Heart left ventricle (tissue), 16 donors: Measurements from ENCODE around the gene SALL2. TPM values are rescaled to one million over a fixed set of nuclear protein-coding genes. Genes with fewer than 3 reads are reported as not detected.
"Not testable (repeated sequence)": the region's sequence is repeated elsewhere in the genome, so short reads cannot be mapped to it uniquely, and the experiment has no call there.

Source experiments
- ATAC-seq, 4 donors: fragments of 200-7000 bp; cut with Tn5 transposase; one replicate each; pipeline ENCODE4 v1.9.1; 2020 to 2022; ENCODE audit warnings: moderate library complexity in 4 of 4, mild to moderate bottlenecking in 3 of 4, moderate number of reproducible peaks in 1 of 4
- DNase-seq, 5 donors: peaks; one replicate each; pipeline ENCODE4 v3.0.0-alpha.2; 2020
- H3K27ac ChIP-seq, 12 donors: fragments of 200-600 bp; sonication (generic) in 4 of 12; one replicate each; pipeline versions ENCODE4 v1.5.0 to v1.8.0; 2016 to 2022; ENCODE audit warnings: mild to moderate bottlenecking in 2 of 12
- H3K27me3 ChIP-seq, 9 donors: fragments of 200-600 bp; sonication (generic) in 2 of 9; one replicate each; pipeline versions ENCODE4 v1.5.1 to v1.8.0; 2016 to 2022; ENCODE audit warnings: mild to moderate bottlenecking in 3 of 9
- H3K36me3 ChIP-seq, 9 donors: fragments of 200-600 bp; sonication (generic) in 2 of 9; one replicate each; pipeline versions ENCODE4 v1.5.0 to v1.8.0; 2018 to 2022; ENCODE audit warnings: mild to moderate bottlenecking in 2 of 9
- H3K4me1 ChIP-seq, 12 donors: fragments of 200-600 bp; sonication (generic) in 4 of 12; one replicate each; pipeline versions ENCODE4 v1.5.0 to v1.8.0; 2016 to 2022; ENCODE audit warnings: mild to moderate bottlenecking in 3 of 12
- H3K4me3 ChIP-seq, 12 donors: fragments of 200-600 bp; sonication (generic) in 4 of 12; one replicate each; pipeline versions ENCODE4 v1.5.0 to v1.8.0; 2017 to 2022; ENCODE audit warnings: mild to moderate bottlenecking in 9 of 12, moderate library complexity in 4 of 12
- H3K9me3 ChIP-seq, 12 donors: fragments of 200-600 bp; sonication (generic) in 4 of 12; one replicate each; pipeline versions ENCODE4 v1.5.0 to v1.8.0; 2016 to 2022; ENCODE audit warnings: mild to moderate bottlenecking in 1 of 12
- POLR2A ChIP-seq, 2 donors: fragments of 450-650 bp; IDR thresholded peaks; one replicate each; pipeline ENCODE4 v1.6.1; 2017; ENCODE audit warnings: antibody characterized with exemption in 2 of 2, mild to moderate bottlenecking in 2 of 2, moderate library complexity in 2 of 2
- WGBS, 4 donors: extraction: QIAGEN DNeasy Blood & Tissue Kit in 2 of 4; methylation state at CpG; one replicate each; pipeline versions ENCODE4 v1.1.5 to v1.1.7; 2013 to 2018; 5-methylcytosine and 5-hydroxymethylcytosine counted together
- intact Hi-C, 10 donors: fragments of 100-400 bp; cut with DNase I; formaldehyde crosslinking; loops; one replicate each; pipeline versions ENCODE4 v1.11.1 to v1.14.2; 2022
- polyA plus RNA-seq, 2 donors: library from polyadenylated mRNA; stranded (reverse); fragments of 200-250 nt; gene quantifications; one replicate each; pipeline ENCODE4 v1.2.3, GENCODE V29; 2013
- total RNA-seq, 9 donors: library from RNA; depleted of rRNA in 2 of 9; stranded (reverse); fragments of >200 nt in 2 of 9; fragmentation: NEBNext Ultra II Directional in 3 of 9; extraction: Animal tissue kit (Norgen Biotek cat#: 25700) in 3 of 9; gene quantifications; one replicate each; pipeline versions ENCODE4 v1.1.0 to v1.2.4, GENCODE V29; 2016 to 2023
- TF ChIP-seq, protein P1 (sequence below), 12 donors: fragments of 200-600 bp; sonication (generic) in 4 of 12; IDR thresholded peaks; one replicate each; pipeline versions ENCODE4 v1.5.0 to v1.8.0; 2018 to 2022; ENCODE audit warnings: antibody characterized with exemption in 12 of 12, mild to moderate bottlenecking in 5 of 12
- donor health status: ischemic (EF 13 %, LVEDD 7.1; RV severe dilation, severe dysfunction).
- donor health status: healthy with polysubstance abuse.
- donor health status: DM: no; HTN: yes; CAD: no.
- donor health status: DM: no; HTN: no; CAD: no.
- donor health status: ischemic (EF 25% LVEDD 6.9; RV normal size, moderate dysfunction).
- donor health status: ischemic (EF 25% LVEDD 5.7; RV mildly dilated, moderate dysfunction).
- donor health status: healthy.
- donor health status: DM: yes; HTN: yes; CAD: no.
- donor health status: ischemic (EF 35%, LVEDD 5.7; RV mildly dilated, moderate dysfunction).
- donor health status: nonischemic (EF 11% LVEDD 7.7; RV severe dilation, severe dysfunction).
- donor health status: DM: yes; HTN: yes; CAD: no.
- donor health status: PGD.
- donor health status: ischemic (EF 29% LVEDD 5.4; RV normal size, mild dysfunction).
- donor health status: nonischemic (EF 23%, LVEDD 6.1; RV moderate dilation, normal function).

The SALL2 gene
- total and polyA plus RNA-seq, 11 donors, result 1.4 to 9.4 (median 3.9) TPM

GRCh38 chr14:21557084-21557901 is 31.1 kb upstream of the SALL2 start:
- peak in 4 of 5 donors; percentile 50 to 71 (median 62) for DNase-seq
- no peak for TF ChIP-seq POLR2A (IDR thresholded peaks at IDR 0.05)
- TF ChIP-seq, protein P1, sequence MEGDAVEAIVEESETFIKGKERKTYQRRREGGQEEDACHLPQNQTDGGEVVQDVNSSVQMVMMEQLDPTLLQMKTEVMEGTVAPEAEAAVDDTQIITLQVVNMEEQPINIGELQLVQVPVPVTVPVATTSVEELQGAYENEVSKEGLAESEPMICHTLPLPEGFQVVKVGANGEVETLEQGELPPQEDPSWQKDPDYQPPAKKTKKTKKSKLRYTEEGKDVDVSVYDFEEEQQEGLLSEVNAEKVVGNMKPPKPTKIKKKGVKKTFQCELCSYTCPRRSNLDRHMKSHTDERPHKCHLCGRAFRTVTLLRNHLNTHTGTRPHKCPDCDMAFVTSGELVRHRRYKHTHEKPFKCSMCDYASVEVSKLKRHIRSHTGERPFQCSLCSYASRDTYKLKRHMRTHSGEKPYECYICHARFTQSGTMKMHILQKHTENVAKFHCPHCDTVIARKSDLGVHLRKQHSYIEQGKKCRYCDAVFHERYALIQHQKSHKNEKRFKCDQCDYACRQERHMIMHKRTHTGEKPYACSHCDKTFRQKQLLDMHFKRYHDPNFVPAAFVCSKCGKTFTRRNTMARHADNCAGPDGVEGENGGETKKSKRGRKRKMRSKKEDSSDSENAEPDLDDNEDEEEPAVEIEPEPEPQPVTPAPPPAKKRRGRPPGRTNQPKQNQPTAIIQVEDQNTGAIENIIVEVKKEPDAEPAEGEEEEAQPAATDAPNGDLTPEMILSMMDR (IDR thresholded peaks at IDR 0.05), result peak; percentile 60 to 83 (median 74)
- H3K4me3 ChIP-seq, result peak overlapping the region in 10 of 12 donors; percentile 23 to 50 (median 38)
- WGBS, 4 donors, result 13 to 17% (median 14%) methylated on average over 11 of the region's 11 CpGs
- ATAC-seq, result peak; percentile 65 to 87 (median 74)
- H3K4me1 ChIP-seq, result peaks cover 0 to 18% (median 0%) of the 10 kb centered on the region in 12 donors
- no peaks in the 10 kb centered on the region for H3K9me3 ChIP-seq
- peak overlapping the region in 7 of 12 donors; percentile 8 to 79 (median 30) for H3K27ac ChIP-seq
- H3K27me3 ChIP-seq, result no peaks in the 10 kb centered on the region
- H3K36me3 ChIP-seq, result no peaks in the 10 kb centered on the region
- intact Hi-C loops, result loop anchor here in 9 of 10 donors (1.0 to 10.0 kb wide), 11 partner anchors 45 to 120 kb away; partner anchors contain the start of genes CHD8 (in 4 of the 9), METTL3 (in 2 of the 9), RAB2B (in 1 of the 9) and TOX4 (in 1 of the 9)

DNA sequence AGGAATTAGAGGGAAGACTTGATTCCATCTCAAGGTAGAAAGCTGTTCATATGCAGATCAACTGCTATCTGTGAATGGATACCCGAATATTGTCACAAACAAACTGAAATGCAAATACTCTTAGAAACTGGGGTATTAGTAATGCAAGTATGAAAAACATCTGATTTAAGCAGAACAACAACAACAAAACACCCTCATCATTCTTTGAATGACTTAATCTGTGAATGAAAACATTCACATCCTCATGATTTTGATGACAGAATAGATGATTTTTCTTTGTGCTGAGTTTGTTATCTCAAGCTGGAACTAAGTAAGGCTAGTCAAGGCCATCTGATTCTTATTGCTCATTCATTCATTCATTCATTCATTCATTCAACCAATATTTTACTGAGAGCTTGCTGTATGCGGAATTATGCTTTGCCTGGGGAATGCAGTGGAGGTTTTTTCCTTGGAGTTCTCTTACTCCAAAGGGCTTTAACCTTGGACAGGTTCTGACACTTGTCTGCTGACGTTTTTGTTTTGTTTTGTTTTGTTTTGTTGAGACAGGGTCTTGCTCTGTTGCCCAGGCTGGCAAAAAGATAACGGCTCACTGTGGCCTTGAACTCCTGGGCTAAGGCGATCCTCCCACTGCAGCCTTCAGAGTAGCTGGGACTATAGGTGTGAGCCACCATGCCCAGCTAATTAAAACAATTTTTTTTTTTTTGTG is 30.4 kb upstream of the SALL2 start:
- no peak overlapping the region for H3K4me3 ChIP-seq
- no peaks in the 10 kb centered on the region for H3K9me3 ChIP-seq
- DNase-seq, result no peak
- H3K36me3 ChIP-seq, result no peaks in the 10 kb centered on the region
- peak overlapping the region in 1 of 12 donors; percentile 79 for H3K27ac ChIP-seq
- H3K4me1 ChIP-seq, result peaks cover 0 to 18% (median 0%) of the 10 kb centered on the region in 12 donors
- intact Hi-C loops, result loop anchor here in 9 of 10 donors (1.0 to 10.0 kb wide), 11 partner anchors 44 to 119 kb away; partner anchors contain the start of genes CHD8 (in 4 of the 9), METTL3 (in 2 of the 9), RAB2B (in 1 of the 9) and TOX4 (in 1 of the 9)
- H3K27me3 ChIP-seq, result no peaks in the 10 kb centered on the region
- TF ChIP-seq, protein P1 (IDR thresholded peaks at IDR 0.05), result no peak
- no peak for TF ChIP-seq POLR2A (IDR thresholded peaks at IDR 0.05)
- 56 to 65% (median 65%) methylated on average over 5 of the region's 5 CpGs for WGBS, 4 donors
- ATAC-seq, result no peak

DNA sequence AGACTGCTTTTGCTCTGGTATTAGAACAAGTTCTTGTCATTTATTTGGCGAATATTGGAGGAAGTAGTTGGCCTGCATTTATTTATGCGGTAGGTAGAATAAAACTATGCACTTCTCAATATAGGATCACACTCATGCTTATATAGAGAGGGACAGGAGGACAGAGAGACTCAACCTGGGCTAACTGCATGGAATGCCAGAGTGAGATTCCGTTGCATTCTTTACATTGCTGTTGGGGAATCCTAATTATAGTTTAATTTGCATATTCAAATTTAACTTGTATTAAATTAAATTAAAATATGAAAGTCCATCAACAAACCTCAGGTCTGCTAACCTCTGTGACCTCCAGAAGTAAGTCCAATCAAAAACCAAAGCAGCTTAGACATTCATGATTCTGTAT is 27.1 kb upstream of the SALL2 start:
- ATAC-seq, result no peak
- Histone ChIP-seq H3K36me3 (no peaks in the 10 kb centered on the region), H3K9me3 (no peaks in the 10 kb centered on the region), H3K4me3 (no peak overlapping the region), H3K27me3 (no peaks in the 10 kb centered on the region), H3K4me1 (peaks cover 0 to 14% (median 0%) of the 10 kb centered on the region in 12 donors), H3K27ac (no peak overlapping the region)
- 81 to 89% (median 83%) methylated on average over 3 of the region's 3 CpGs for WGBS, 4 donors
- no peak for DNase-seq
- intact Hi-C loops, result loop anchor here in 3 of 10 donors (10.0 kb wide), 2 partner anchors 48 to 98 kb away; partner anchors contain the start of gene CHD8 (in 2 of the 3)
- TF ChIP-seq, protein P1 (IDR thresholded peaks at IDR 0.05), result no peak

DNA sequence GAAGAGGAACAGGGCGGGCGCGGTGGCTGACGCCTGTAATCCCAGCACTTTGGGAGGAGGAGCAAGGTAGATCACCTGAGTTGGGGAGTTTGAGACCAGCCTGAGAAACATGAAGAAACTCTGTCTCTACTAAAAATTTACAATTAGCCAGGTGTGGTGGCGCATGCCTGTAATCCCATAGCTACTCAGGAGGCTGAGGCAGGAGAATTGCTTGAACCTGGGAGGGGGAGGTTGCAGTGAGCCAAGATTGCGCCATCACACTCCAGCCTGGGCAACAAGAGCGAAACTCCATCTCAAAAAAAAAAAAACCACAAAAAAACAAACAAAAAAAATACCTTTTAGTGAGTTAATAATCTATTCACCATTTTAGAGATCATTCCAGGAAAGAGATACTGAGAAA is 18.4 kb upstream of the SALL2 start:
- H3K27ac ChIP-seq, H3K4me3 ChIP-seq, ATAC-seq, H3K4me1 ChIP-seq, intact Hi-C loops, H3K36me3 ChIP-seq, H3K9me3 ChIP-seq, DNase-seq: not testable (repeated sequence)
- 94 to 97% (median 95%) methylated on average over 7 of the region's 7 CpGs for WGBS, 4 donors
- peaks cover 0 to 22% (median 0%) of the 10 kb centered on the region in 9 donors for H3K27me3 ChIP-seq
